ENCODE measurements around the gene DPF3. TPM values are rescaled to one million over a fixed set of nuclear protein-coding genes. Genes with fewer than 3 reads are reported as not detected.

DPF3 gene
- polyA plus RNA-seq, 2 donors: 0.16 to 0.37 TPM

DNA sequence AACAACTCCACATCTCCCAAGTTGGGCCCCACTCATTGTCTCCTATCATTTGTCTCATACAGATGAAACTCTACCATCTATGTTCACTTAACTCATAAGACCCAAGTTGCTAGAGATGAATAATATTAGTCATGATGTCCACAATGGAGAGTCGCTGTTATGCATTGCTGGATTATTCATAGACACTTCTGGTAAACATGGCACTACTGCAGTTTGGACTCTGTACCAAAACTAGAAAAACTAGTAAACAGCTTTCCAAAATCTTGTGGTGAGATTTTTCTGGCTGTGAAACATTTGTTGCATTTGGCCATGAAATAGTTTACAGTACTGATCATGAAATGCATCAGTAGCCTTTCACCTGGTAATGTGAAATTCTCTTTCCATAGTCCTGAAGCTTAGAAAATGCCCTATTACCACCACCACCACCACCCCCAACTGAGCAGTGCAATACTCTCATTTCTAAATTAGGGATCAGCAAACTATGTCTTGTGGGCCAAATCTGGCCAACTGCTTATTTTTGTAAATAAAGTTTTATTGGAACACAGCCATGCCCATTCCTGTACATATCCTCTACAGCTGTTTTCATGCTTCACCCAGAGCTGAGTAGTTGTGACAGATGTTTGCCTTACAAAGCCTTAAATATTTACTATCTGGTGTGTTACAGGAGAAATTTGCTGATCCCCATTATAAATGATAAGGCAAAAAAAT is 236.5 kb downstream of the DPF3 start:
- WGBS, 2 donors: 66 to 88% methylated on average over 1 of the region's 1 CpG
- Histone ChIP-seq H3K9me3 (ENCODE audit: control insufficient read depth in 2 of 2, insufficient read depth in 1 of 2, low read depth in 1 of 2, low read length in 1 of 2) (no peaks in the 10 kb centered on the region), H3K27ac (ENCODE audit: low read depth in 2 of 2, low read length in 1 of 2) (no peak overlapping the region), H3K36me3 (ENCODE audit: control insufficient read depth in 2 of 2, insufficient read depth in 2 of 2, low read length in 1 of 2) (no peaks in the 10 kb centered on the region), H3K27me3 (ENCODE audit: control insufficient read depth in 1 of 2, insufficient read depth in 2 of 2, low read length in 2 of 2) (no peaks in the 10 kb centered on the region), H3K4me1 (ENCODE audit: control insufficient read depth in 2 of 2, insufficient read depth in 2 of 2, low read length in 1 of 2) (no peaks in the 10 kb centered on the region), H3K4me3 (ENCODE audit: low read depth in 1 of 2, low read length in 2 of 2) (no peak overlapping the region)

DNA sequence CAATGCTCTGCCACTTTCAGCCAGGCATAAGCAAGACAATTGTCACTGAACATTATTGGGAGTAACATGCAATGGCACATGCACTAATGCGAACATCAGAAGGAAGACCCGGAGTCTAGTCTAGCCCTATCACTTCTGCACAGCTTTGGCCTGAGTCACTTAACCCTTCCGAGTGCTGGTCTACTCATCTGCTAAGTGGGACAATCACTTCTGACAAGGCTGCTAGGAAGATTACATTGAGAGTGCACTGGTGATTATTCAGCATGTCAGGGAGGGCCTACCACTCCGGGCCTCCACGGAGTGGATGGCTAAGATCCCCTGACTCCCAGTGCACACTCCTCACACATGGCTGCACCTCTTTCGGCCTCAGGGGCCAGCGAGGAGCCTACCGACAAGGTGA is 240.9 kb downstream of the DPF3 start:
- 88 to 89% methylated on average over 8 of the region's 8 CpGs for WGBS, 2 donors
- Histone ChIP-seq H3K27me3 (ENCODE audit: control insufficient read depth in 1 of 2, insufficient read depth in 2 of 2, low read length in 2 of 2) (no peaks in the 10 kb centered on the region), H3K4me1 (ENCODE audit: control insufficient read depth in 2 of 2, insufficient read depth in 2 of 2, low read length in 1 of 2) (no peaks in the 10 kb centered on the region), H3K36me3 (ENCODE audit: control insufficient read depth in 2 of 2, insufficient read depth in 2 of 2, low read length in 1 of 2) (no peaks in the 10 kb centered on the region), H3K4me3 (ENCODE audit: low read depth in 1 of 2, low read length in 2 of 2) (no peak overlapping the region), H3K9me3 (ENCODE audit: control insufficient read depth in 2 of 2, insufficient read depth in 1 of 2, low read depth in 1 of 2, low read length in 1 of 2) (no peaks in the 10 kb centered on the region), H3K27ac (ENCODE audit: low read depth in 2 of 2, low read length in 1 of 2) (no peak overlapping the region)

DNA sequence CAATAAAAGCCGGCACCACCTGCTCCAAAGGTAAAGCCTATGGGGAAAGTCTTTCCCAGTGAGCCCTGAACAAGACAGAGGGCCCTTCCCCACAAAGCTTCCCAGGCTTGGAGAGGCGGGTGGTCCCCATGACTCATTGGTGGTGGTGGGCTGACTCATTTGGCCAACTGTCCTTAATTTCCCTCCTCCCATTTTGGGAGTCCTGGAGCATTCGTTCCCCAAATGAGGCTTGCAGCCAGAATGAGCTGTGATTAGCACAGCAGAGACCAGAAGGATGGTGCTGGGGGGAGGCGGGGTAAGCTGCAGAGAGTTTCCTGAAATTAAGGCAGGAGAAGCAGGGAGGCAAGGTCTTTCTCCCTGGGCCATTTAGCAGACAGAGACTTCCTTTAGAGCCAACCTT is 241.7 kb downstream of the DPF3 start:
- H3K4me3 ChIP-seq (ENCODE audit: low read depth in 1 of 2, low read length in 2 of 2): no peak overlapping the region
- no peaks in the 10 kb centered on the region for H3K4me1 ChIP-seq (ENCODE audit: control insufficient read depth in 2 of 2, insufficient read depth in 2 of 2, low read length in 1 of 2)
- 79 to 87% methylated on average over 4 of the region's 4 CpGs for WGBS, 2 donors
- H3K36me3 ChIP-seq (ENCODE audit: control insufficient read depth in 2 of 2, insufficient read depth in 2 of 2, low read length in 1 of 2): no peaks in the 10 kb centered on the region
- no peaks in the 10 kb centered on the region for H3K27me3 ChIP-seq (ENCODE audit: control insufficient read depth in 1 of 2, insufficient read depth in 2 of 2, low read length in 2 of 2)
- H3K27ac ChIP-seq (ENCODE audit: low read depth in 2 of 2, low read length in 1 of 2): no peak overlapping the region
- H3K9me3 ChIP-seq (ENCODE audit: control insufficient read depth in 2 of 2, insufficient read depth in 1 of 2, low read depth in 1 of 2, low read length in 1 of 2): no peaks in the 10 kb centered on the region

DNA sequence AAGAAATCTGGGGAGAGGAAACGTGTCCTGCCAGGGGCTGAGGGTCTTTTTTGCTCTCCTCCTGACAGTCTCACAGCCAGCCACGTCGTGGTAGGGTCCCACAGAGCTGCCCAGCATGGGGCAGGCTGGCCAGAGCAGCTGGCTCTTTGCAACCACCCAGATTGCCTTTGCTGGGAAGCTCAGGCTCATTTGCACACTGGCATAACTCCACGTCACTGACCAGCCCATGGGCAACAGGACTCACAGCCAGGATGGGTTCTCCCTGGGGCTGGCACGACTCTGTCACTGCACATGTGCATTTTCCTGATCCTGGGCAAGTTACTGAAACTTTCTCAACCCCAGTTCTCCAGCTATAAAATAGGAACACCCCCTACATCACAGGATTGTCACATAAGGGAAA is 242.2 kb downstream of the DPF3 start:
- H3K4me3 ChIP-seq (ENCODE audit: low read depth in 1 of 2, low read length in 2 of 2): no peak overlapping the region
- no peaks in the 10 kb centered on the region for H3K9me3 ChIP-seq (ENCODE audit: control insufficient read depth in 2 of 2, insufficient read depth in 1 of 2, low read depth in 1 of 2, low read length in 1 of 2)
- H3K27me3 ChIP-seq (ENCODE audit: control insufficient read depth in 1 of 2, insufficient read depth in 2 of 2, low read length in 2 of 2): no peaks in the 10 kb centered on the region
- no peaks in the 10 kb centered on the region for H3K36me3 ChIP-seq (ENCODE audit: control insufficient read depth in 2 of 2, insufficient read depth in 2 of 2, low read length in 1 of 2)
- WGBS, 2 donors: 73 to 84% methylated on average over 5 of the region's 5 CpGs
- H3K27ac ChIP-seq (ENCODE audit: low read depth in 2 of 2, low read length in 1 of 2): no peak overlapping the region
- H3K4me1 ChIP-seq (ENCODE audit: control insufficient read depth in 2 of 2, insufficient read depth in 2 of 2, low read length in 1 of 2): no peaks in the 10 kb centered on the region

- no peak overlapping the region for H3K27ac ChIP-seq (ENCODE audit: low read depth in 2 of 2, low read length in 1 of 2)
- no peaks in the 10 kb centered on the region for H3K9me3 ChIP-seq (ENCODE audit: control insufficient read depth in 2 of 2, insufficient read depth in 1 of 2, low read depth in 1 of 2, low read length in 1 of 2)
- H3K4me1 ChIP-seq (ENCODE audit: control insufficient read depth in 2 of 2, insufficient read depth in 2 of 2, low read length in 1 of 2): no peaks in the 10 kb centered on the region
- H3K27me3 ChIP-seq (ENCODE audit: control insufficient read depth in 1 of 2, insufficient read depth in 2 of 2, low read length in 2 of 2): no peaks in the 10 kb centered on the region
- no peak overlapping the region for H3K4me3 ChIP-seq (ENCODE audit: low read depth in 1 of 2, low read length in 2 of 2)
- H3K36me3 ChIP-seq (ENCODE audit: control insufficient read depth in 2 of 2, insufficient read depth in 2 of 2, low read length in 1 of 2): no peaks in the 10 kb centered on the region
- 33 to 35% methylated on average over 6 of the region's 6 CpGs for WGBS, 2 donors
Observed at GRCh38 chr14:72651081-72651480, 242.8 kb downstream of the DPF3 start.

- Histone ChIP-seq H3K4me3 (ENCODE audit: low read depth in 1 of 2, low read length in 2 of 2) (no peak overlapping the region), H3K36me3 (ENCODE audit: control insufficient read depth in 2 of 2, insufficient read depth in 2 of 2, low read length in 1 of 2) (no peaks in the 10 kb centered on the region), H3K27ac (ENCODE audit: low read depth in 2 of 2, low read length in 1 of 2) (no peak overlapping the region), H3K27me3 (ENCODE audit: control insufficient read depth in 1 of 2, insufficient read depth in 2 of 2, low read length in 2 of 2) (no peaks in the 10 kb centered on the region), H3K4me1 (ENCODE audit: control insufficient read depth in 2 of 2, insufficient read depth in 2 of 2, low read length in 1 of 2) (no peaks in the 10 kb centered on the region), H3K9me3 (ENCODE audit: control insufficient read depth in 2 of 2, insufficient read depth in 1 of 2, low read depth in 1 of 2, low read length in 1 of 2) (no peaks in the 10 kb centered on the region)
- WGBS, 2 donors: 75 to 79% methylated on average over 10 of the region's 10 CpGs
Observed at GRCh38 chr14:72649603-72650227, 244.2 kb downstream of the DPF3 start.

- Histone ChIP-seq H3K9me3 (ENCODE audit: control insufficient read depth in 2 of 2, insufficient read depth in 1 of 2, low read depth in 1 of 2, low read length in 1 of 2) (no peaks in the 10 kb centered on the region), H3K4me3 (ENCODE audit: low read depth in 1 of 2, low read length in 2 of 2) (no peak overlapping the region), H3K36me3 (ENCODE audit: control insufficient read depth in 2 of 2, insufficient read depth in 2 of 2, low read length in 1 of 2) (no peaks in the 10 kb centered on the region), H3K4me1 (ENCODE audit: control insufficient read depth in 2 of 2, insufficient read depth in 2 of 2, low read length in 1 of 2) (no peaks in the 10 kb centered on the region), H3K27me3 (ENCODE audit: control insufficient read depth in 1 of 2, insufficient read depth in 2 of 2, low read length in 2 of 2) (no peaks in the 10 kb centered on the region), H3K27ac (ENCODE audit: low read depth in 2 of 2, low read length in 1 of 2) (no peak overlapping the region)
- 87% methylated on average over 9 of the region's 9 CpGs for WGBS, 2 donors
Observed at GRCh38 chr14:72647782-72648181, 246.1 kb downstream of the DPF3 start.

- no peak overlapping the region for H3K4me3 ChIP-seq (ENCODE audit: low read depth in 1 of 2, low read length in 2 of 2)
- WGBS, 2 donors: 75 to 86% methylated on average over 7 of the region's 7 CpGs
- no peaks in the 10 kb centered on the region for H3K9me3 ChIP-seq (ENCODE audit: control insufficient read depth in 2 of 2, insufficient read depth in 1 of 2, low read depth in 1 of 2, low read length in 1 of 2)
- H3K27me3 ChIP-seq (ENCODE audit: control insufficient read depth in 1 of 2, insufficient read depth in 2 of 2, low read length in 2 of 2): no peaks in the 10 kb centered on the region
- no peaks in the 10 kb centered on the region for H3K4me1 ChIP-seq (ENCODE audit: control insufficient read depth in 2 of 2, insufficient read depth in 2 of 2, low read length in 1 of 2)
- H3K27ac ChIP-seq (ENCODE audit: low read depth in 2 of 2, low read length in 1 of 2): no peak overlapping the region
- H3K36me3 ChIP-seq (ENCODE audit: control insufficient read depth in 2 of 2, insufficient read depth in 2 of 2, low read length in 1 of 2): no peaks in the 10 kb centered on the region
Observed at GRCh38 chr14:72646861-72647528, 246.9 kb downstream of the DPF3 start.

GRCh38 chr14:72645706-72646105 is 248.2 kb downstream of the DPF3 start:
- Histone ChIP-seq H3K36me3 (ENCODE audit: control insufficient read depth in 2 of 2, insufficient read depth in 2 of 2, low read length in 1 of 2) (no peaks in the 10 kb centered on the region), H3K4me3 (ENCODE audit: low read depth in 1 of 2, low read length in 2 of 2) (no peak overlapping the region), H3K27ac (ENCODE audit: low read depth in 2 of 2, low read length in 1 of 2) (no peak overlapping the region), H3K9me3 (ENCODE audit: control insufficient read depth in 2 of 2, insufficient read depth in 1 of 2, low read depth in 1 of 2, low read length in 1 of 2) (no peaks in the 10 kb centered on the region), H3K27me3 (ENCODE audit: control insufficient read depth in 1 of 2, insufficient read depth in 2 of 2, low read length in 2 of 2) (no peaks in the 10 kb centered on the region), H3K4me1 (ENCODE audit: control insufficient read depth in 2 of 2, insufficient read depth in 2 of 2, low read length in 1 of 2) (no peaks in the 10 kb centered on the region)
- 56 to 66% methylated on average over 5 of the region's 5 CpGs for WGBS, 2 donors
